ENCODE measurements around the gene C14orf93. TPM values are rescaled to one million over a fixed set of nuclear protein-coding genes. Genes with fewer than 3 reads are reported as not detected.
"Not testable (repeated sequence)": the region's sequence is repeated elsewhere in the genome, so short reads cannot be mapped to it uniquely, and the experiment has no call there.

Gene C14orf93
- total RNA-seq, 1 experiment from 2014 or later, result 7.2 TPM

GRCh38 chr14:23017091-23017490 is 7.1 kb upstream of the C14orf93 start:
- no peaks in the 10 kb centered on the region for H3K9me3 Mint-ChIP-seq (ENCODE audit: unreplicated experiment)
- POLR2A ChIA-PET, result interaction anchor here (0.6 kb wide), 1 partner anchor 48 kb away, joined by 11 read pairs; no protein-coding TSS in a partner anchor
- Histone ChIP-seq H3K36me3 (ENCODE audit: control insufficient read depth, insufficient read depth, low read length) (no peaks in the 10 kb centered on the region), H3K4me1 (no peaks in the 10 kb centered on the region), H3K9me3 (no peaks in the 10 kb centered on the region), H3K27me3 (replicated peaks; ENCODE audit: control insufficient read depth, insufficient read depth, low read length) (no peaks in the 10 kb centered on the region), H3K4me3 (ENCODE audit: low read depth, low read length) (no peak overlapping the region)
- no peak for DNase-seq
- H3K27ac Mint-ChIP-seq (ENCODE audit: unreplicated experiment), result no peak overlapping the region
- no peaks in the 10 kb centered on the region for H3K36me3 Mint-ChIP-seq (ENCODE audit: insufficient read depth, unreplicated experiment)
- no peaks in the 10 kb centered on the region for H3K4me1 Mint-ChIP-seq (ENCODE audit: low read depth, unreplicated experiment)
- TF ChIP-seq, protein P1, sequence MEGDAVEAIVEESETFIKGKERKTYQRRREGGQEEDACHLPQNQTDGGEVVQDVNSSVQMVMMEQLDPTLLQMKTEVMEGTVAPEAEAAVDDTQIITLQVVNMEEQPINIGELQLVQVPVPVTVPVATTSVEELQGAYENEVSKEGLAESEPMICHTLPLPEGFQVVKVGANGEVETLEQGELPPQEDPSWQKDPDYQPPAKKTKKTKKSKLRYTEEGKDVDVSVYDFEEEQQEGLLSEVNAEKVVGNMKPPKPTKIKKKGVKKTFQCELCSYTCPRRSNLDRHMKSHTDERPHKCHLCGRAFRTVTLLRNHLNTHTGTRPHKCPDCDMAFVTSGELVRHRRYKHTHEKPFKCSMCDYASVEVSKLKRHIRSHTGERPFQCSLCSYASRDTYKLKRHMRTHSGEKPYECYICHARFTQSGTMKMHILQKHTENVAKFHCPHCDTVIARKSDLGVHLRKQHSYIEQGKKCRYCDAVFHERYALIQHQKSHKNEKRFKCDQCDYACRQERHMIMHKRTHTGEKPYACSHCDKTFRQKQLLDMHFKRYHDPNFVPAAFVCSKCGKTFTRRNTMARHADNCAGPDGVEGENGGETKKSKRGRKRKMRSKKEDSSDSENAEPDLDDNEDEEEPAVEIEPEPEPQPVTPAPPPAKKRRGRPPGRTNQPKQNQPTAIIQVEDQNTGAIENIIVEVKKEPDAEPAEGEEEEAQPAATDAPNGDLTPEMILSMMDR (IDR thresholded peaks at IDR 0.05; ENCODE audit: insufficient read depth in 1 of 2, low read depth in 1 of 2, low read length in 1 of 2, severe bottlenecking in 1 of 2, unreplicated experiment in 1 of 2), result no peak
- no TSS peak for BruUV-seq (replicated peaks)
- no peak overlapping the region for H3K4me3 Mint-ChIP-seq (ENCODE audit: unreplicated experiment)
- H3K27me3 Mint-ChIP-seq (ENCODE audit: insufficient read depth, unreplicated experiment), result no peaks in the 10 kb centered on the region
- intact Hi-C loops (cut with micrococcal nuclease; ENCODE audit: unreplicated experiment), result no loop called here
- CTCF ChIA-PET, result interaction anchor here (1.2 kb wide), 1 partner anchor 10 kb away, joined by 3 read pairs; no protein-coding TSS in a partner anchor

GRCh38 chr14:23015618-23016017 is 5.7 kb upstream of the C14orf93 start:
- H3K9me3 Mint-ChIP-seq (ENCODE audit: unreplicated experiment), result no peaks in the 10 kb centered on the region
- H3K4me3 Mint-ChIP-seq (ENCODE audit: unreplicated experiment), result no peak overlapping the region
- no peak for DNase-seq
- no peaks in the 10 kb centered on the region for H3K9me3 ChIP-seq
- H3K4me1 Mint-ChIP-seq (ENCODE audit: low read depth, unreplicated experiment), result peaks cover 6% of the 10 kb centered on the region
- no peaks in the 10 kb centered on the region for H3K36me3 ChIP-seq (ENCODE audit: control insufficient read depth, insufficient read depth, low read length)
- POLR2A ChIA-PET, result no interaction called here
- no peak overlapping the region for H3K27ac Mint-ChIP-seq (ENCODE audit: unreplicated experiment)
- no peaks in the 10 kb centered on the region for H3K4me1 ChIP-seq
- no peaks in the 10 kb centered on the region for H3K27me3 Mint-ChIP-seq (ENCODE audit: insufficient read depth, unreplicated experiment)
- no TSS peak for BruUV-seq (replicated peaks)
- H3K36me3 Mint-ChIP-seq (ENCODE audit: insufficient read depth, unreplicated experiment), result peaks cover 7% of the 10 kb centered on the region
- no peak overlapping the region for H3K4me3 ChIP-seq (ENCODE audit: low read depth, low read length)
- intact Hi-C loops (cut with micrococcal nuclease; ENCODE audit: unreplicated experiment), result no loop called here
- CTCF ChIA-PET, result no interaction called here
- no peaks in the 10 kb centered on the region for H3K27me3 ChIP-seq (replicated peaks; ENCODE audit: control insufficient read depth, insufficient read depth, low read length)
- TF ChIP-seq, protein P1 (IDR thresholded peaks at IDR 0.05; ENCODE audit: insufficient read depth in 1 of 2, low read depth in 1 of 2, low read length in 1 of 2, severe bottlenecking in 1 of 2, unreplicated experiment in 1 of 2), result no peak

- H3K36me3 ChIP-seq (ENCODE audit: control insufficient read depth, insufficient read depth, low read length); DNase-seq; H3K4me3 Mint-ChIP-seq (ENCODE audit: unreplicated experiment); H3K36me3 Mint-ChIP-seq (ENCODE audit: insufficient read depth, unreplicated experiment); H3K27me3 Mint-ChIP-seq (ENCODE audit: insufficient read depth, unreplicated experiment); H3K9me3 Mint-ChIP-seq (ENCODE audit: unreplicated experiment); intact Hi-C loops (cut with micrococcal nuclease; ENCODE audit: unreplicated experiment); H3K27me3 ChIP-seq (replicated peaks; ENCODE audit: control insufficient read depth, insufficient read depth, low read length); H3K4me1 ChIP-seq; H3K9me3 ChIP-seq; BruUV-seq (replicated peaks); H3K4me3 ChIP-seq (ENCODE audit: low read depth, low read length); POLR2A ChIA-PET; H3K4me1 Mint-ChIP-seq (ENCODE audit: low read depth, unreplicated experiment); H3K27ac Mint-ChIP-seq (ENCODE audit: unreplicated experiment): not testable (repeated sequence)
- CTCF ChIA-PET, result interaction anchor here (1.1 kb wide), 1 partner anchor 19 kb away, joined by 3 read pairs; no protein-coding TSS in a partner anchor
Observed at GRCh38 chr14:23013749-23014054, 3.8 kb upstream of the C14orf93 start.
